Breast epithelium (tissue), 4 donors: Measurements from ENCODE around the gene MMP3. TPM values are rescaled to one million over a fixed set of nuclear protein-coding genes. Genes with fewer than 3 reads are reported as not detected.
A peak's percentile ranks its signal among the peaks of the same experiment; 100 is the strongest.

ENCODE experiments used
- DNase-seq, 2 donors: peaks; one replicate each; pipeline ENCODE4 v3.0.0-alpha.2; 2019; ENCODE audit warnings: low spot score in 2 of 2
- H3K27ac ChIP-seq, 2 donors: fragments of 200-600 bp; sonication (generic) in 1 of 2; one replicate each; pipeline ENCODE4 v1.5.1; 2016 to 2019; ENCODE audit warnings: mild to moderate bottlenecking in 1 of 2
- H3K27me3 ChIP-seq, 2 donors: fragments of 200-600 bp; sonication (generic) in 1 of 2; one replicate each; pipeline versions ENCODE4 v1.5.1 to v1.6.0; 2017 to 2019; ENCODE audit warnings: control low read depth in 1 of 2, mild to moderate bottlenecking in 1 of 2
- H3K36me3 ChIP-seq: fragments of 200-600 bp; one replicate; pipeline ENCODE4 v1.5.1; 2019
- H3K4me1 ChIP-seq, 2 donors: fragments of 200-600 bp; sonication (generic); one replicate each; pipeline ENCODE4 v1.5.1; 2016 to 2019; ENCODE audit warnings: control low read depth in 1 of 2
- H3K4me3 ChIP-seq, 3 donors: fragments of 200-600 bp; sonication (generic); 1 replicate in 2 of 3; 2 replicates in 1 of 3; pipeline ENCODE4 v1.5.1; 2016 to 2019; ENCODE audit warnings: mild to moderate bottlenecking in 3 of 3, moderate library complexity in 2 of 3
- H3K9me3 ChIP-seq, 2 donors: fragments of 200-600 bp; sonication (generic) in 1 of 2; one replicate each; pipeline ENCODE4 v1.5.1; 2016 to 2019; ENCODE audit warnings: control low read depth in 1 of 2
- CTCF ChIP-seq, 3 donors: fragments of 450-650 bp; IDR thresholded peaks; one replicate each; pipeline ENCODE4 v1.5.1; 2016 to 2017; ENCODE audit warnings: antibody characterized with exemption in 3 of 3, mild to moderate bottlenecking in 3 of 3, moderate library complexity in 3 of 3
- POLR2A ChIP-seq: fragments of 450-650 bp; IDR thresholded peaks from one replicate; pipeline ENCODE4 v1.6.1; 2016; ENCODE audit warnings: antibody characterized with exemption, mild to moderate bottlenecking, moderate library complexity
- POLR2AphosphoS5 ChIP-seq, 3 donors: sonication (generic); formaldehyde crosslinking; IDR thresholded peaks; one replicate each; pipeline ENCODE4 v1.6.1; 2017; ENCODE audit warnings: antibody characterized with exemption in 3 of 3
- intact Hi-C: fragments of 100-400 bp; cut with DNase I; formaldehyde crosslinking; loops from one replicate; pipeline ENCODE4 v1.15.1; 2023; ENCODE audit warnings: low total_unique reads
- total RNA-seq, 3 donors: library from RNA; depleted of rRNA; stranded (reverse); fragments of >200 nt; gene quantifications; one replicate each; pipeline ENCODE4 v1.1.0, GENCODE V29; 2016

MMP3 gene
- total RNA-seq, 3 donors from 2014 or later: 11.0 to 63.4 (median 23.9) TPM

DNA sequence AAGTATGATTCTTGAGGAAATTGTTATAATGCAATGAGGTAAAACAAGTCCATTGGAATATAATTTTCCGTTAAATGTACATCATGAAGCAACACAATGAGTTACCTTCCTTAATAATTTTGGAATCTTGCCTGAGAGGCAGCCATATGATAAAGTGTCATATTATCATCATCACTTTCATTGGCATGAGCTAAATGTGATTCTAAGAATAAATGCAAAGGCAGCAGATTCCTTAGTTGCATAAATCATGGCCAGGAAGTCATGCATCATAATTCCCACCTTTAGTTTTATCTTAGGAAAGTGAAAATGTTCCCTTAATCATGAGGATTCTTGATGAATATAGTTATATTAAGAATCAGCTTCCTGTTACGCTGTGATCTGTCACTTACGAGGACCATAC lies 31.2 kb downstream of the MMP3 start:
- H3K4me3 ChIP-seq: no peak overlapping the region
- no peak for TF ChIP-seq CTCF (IDR thresholded peaks at IDR 0.05)
- TF ChIP-seq POLR2A: no peak
- TF ChIP-seq POLR2AphosphoS5 (IDR thresholded peaks at IDR 0.05): no peak
- intact Hi-C loops: no loop called here
- no peak overlapping the region for H3K27ac ChIP-seq
- no peaks in the 10 kb centered on the region for H3K4me1 ChIP-seq
- no peak for DNase-seq
- H3K27me3 ChIP-seq: no peaks in the 10 kb centered on the region
- H3K36me3 ChIP-seq: no peaks in the 10 kb centered on the region
- no peaks in the 10 kb centered on the region for H3K9me3 ChIP-seq

DNA sequence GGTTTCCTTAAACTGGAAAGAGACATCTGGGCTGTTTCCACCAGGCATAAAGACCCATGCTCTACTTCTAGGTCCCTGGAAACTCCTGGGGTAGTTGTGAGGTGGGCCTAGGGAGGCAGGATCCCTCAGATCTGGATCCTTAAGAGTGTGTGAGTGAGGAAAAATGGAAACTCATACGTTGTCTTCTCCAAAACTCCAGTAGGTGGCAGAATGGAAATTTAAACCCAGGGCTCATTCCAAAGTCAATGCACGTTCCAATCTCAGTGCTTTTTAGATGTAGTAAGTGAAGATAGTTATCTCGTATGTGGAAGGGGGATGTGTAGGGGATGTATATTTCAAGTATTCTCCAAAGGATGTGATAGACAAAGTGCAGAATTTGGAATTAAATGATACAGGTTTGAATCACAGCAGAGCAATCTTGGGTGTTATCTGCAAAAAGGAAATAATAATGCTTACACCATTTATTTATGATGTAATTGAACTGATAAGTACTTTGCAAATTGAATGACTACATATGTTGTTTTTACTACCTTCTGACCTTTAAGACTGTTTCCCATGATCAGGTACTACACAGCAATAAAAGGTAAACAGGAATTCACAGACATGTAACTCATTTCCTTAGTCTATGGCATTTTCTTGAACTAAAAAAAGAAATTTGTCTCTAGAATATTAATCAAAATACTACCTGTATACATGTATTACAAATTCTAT lies 32.3 kb downstream of the MMP3 start:
- Histone ChIP-seq H3K9me3 (no peaks in the 10 kb centered on the region), H3K36me3 (no peaks in the 10 kb centered on the region), H3K27ac (no peak overlapping the region), H3K27me3 (no peaks in the 10 kb centered on the region), H3K4me3 (no peak overlapping the region), H3K4me1 (no peaks in the 10 kb centered on the region)
- DNase-seq: no peak
- no peak for TF ChIP-seq POLR2A
- TF ChIP-seq CTCF (IDR thresholded peaks at IDR 0.05): peak in 1 of 3 donors; percentile 36
- TF ChIP-seq POLR2AphosphoS5 (IDR thresholded peaks at IDR 0.05): no peak
- intact Hi-C loops: no loop called here

- no peak for TF ChIP-seq CTCF (IDR thresholded peaks at IDR 0.05)
- no peak for TF ChIP-seq POLR2A
- TF ChIP-seq POLR2AphosphoS5 (IDR thresholded peaks at IDR 0.05): no peak
- intact Hi-C loops: no loop called here
These were observed 33.4 kb downstream of the MMP3 start for GRCh38 chr11:102809971-102810370.

GRCh38 chr11:102807921-102808320 lies 35.5 kb downstream of the MMP3 start:
- no peak for DNase-seq
- TF ChIP-seq CTCF (IDR thresholded peaks at IDR 0.05) (no peak), POLR2A (no peak), POLR2AphosphoS5 (IDR thresholded peaks at IDR 0.05) (no peak)
- Histone ChIP-seq H3K36me3 (no peaks in the 10 kb centered on the region), H3K9me3 (no peaks in the 10 kb centered on the region), H3K4me1 (no peaks in the 10 kb centered on the region), H3K27me3 (no peaks in the 10 kb centered on the region), H3K27ac (no peak overlapping the region), H3K4me3 (no peak overlapping the region)
- intact Hi-C loops: no loop called here

More at GRCh38 chr11:102809971-102810370, 33.4 kb downstream of the MMP3 start:
- Histone ChIP-seq H3K9me3 (no peaks in the 10 kb centered on the region), H3K4me1 (no peaks in the 10 kb centered on the region), H3K27ac (no peak overlapping the region), H3K4me3 (no peak overlapping the region), H3K36me3 (no peaks in the 10 kb centered on the region), H3K27me3 (no peaks in the 10 kb centered on the region)
- DNase-seq: no peak

DNA sequence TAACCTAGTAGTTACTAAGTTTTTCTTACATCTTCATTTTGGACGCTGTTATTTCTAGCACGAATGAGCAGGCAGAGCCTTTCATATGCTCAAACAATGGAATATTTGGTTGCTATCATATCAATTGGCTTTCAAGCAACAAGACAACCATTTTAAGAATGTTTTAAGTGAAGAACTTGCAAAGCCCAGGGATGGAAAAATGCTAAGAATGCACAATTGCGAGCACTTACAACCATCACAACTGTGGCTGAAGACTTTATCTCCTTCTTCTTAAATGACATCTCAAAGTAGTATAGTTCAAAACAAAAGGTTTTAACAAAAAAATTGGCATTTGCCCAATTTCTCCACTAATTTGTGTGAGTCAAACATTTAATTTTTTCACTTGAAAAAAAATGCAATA lies 37.1 kb downstream of the MMP3 start:
- intact Hi-C loops: no loop called here
- TF ChIP-seq POLR2AphosphoS5 (IDR thresholded peaks at IDR 0.05) (no peak), CTCF (IDR thresholded peaks at IDR 0.05) (no peak), POLR2A (no peak)

More for the DNA sequence above, 37.1 kb downstream of the MMP3 start:
- no peak overlapping the region for H3K4me3 ChIP-seq
- H3K27me3 ChIP-seq: no peaks in the 10 kb centered on the region
- H3K27ac ChIP-seq: no peak overlapping the region
- no peaks in the 10 kb centered on the region for H3K36me3 ChIP-seq
- no peaks in the 10 kb centered on the region for H3K9me3 ChIP-seq
- no peak for DNase-seq
- no peaks in the 10 kb centered on the region for H3K4me1 ChIP-seq
